ENCODE measurements around the gene NXPH3. TPM values are rescaled to one million over a fixed set of nuclear protein-coding genes. Genes with fewer than 3 reads are reported as not detected.

Gene NXPH3
- total and polyA plus RNA-seq, 2 experiments from 2014 or later: 0.30 to 1.4 TPM

DNA sequence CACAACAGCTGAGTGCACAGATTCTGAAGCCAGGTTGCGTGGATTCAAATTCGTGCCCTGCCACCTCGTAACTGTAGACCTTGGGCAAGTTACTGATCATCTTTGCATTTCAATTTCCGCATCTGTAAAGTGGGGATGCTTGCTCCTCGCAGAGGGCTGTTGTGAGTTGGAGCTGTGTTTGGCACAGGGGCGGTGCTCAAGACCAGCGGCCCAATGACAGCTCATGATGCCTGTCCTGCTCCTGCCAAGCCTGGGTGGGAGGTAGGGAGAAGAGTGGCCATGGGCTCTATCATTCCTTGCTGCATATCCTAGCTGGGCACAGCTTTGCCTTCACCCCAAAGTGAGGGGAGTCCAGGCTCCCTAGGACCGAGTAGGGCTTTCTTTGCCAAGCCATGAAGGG is 12.6 kb downstream of the NXPH3 start:
- Histone ChIP-seq H3K27me3 (replicated peaks; ENCODE audit: insufficient read depth) (no peaks in the 10 kb centered on the region), H3K4me1 (ENCODE audit: insufficient read depth) (peaks cover 15% of the 10 kb centered on the region), H3K4me2 (ENCODE audit: unreplicated experiment) (peak overlapping the region; percentile 12), H3F3A (ENCODE audit: insufficient read depth) (peaks cover 13% of the 10 kb centered on the region; the same call in 1 of the 2 replicates), H3K9me2 (ENCODE audit: insufficient read depth) (no peaks in the 10 kb centered on the region), H2AFZ (no peak overlapping the region), H3K4me3 (no peak overlapping the region), H3K36me3 (ENCODE audit: low read depth) (0 out of 2 replicates have a peak, but pooled peaks cover 6% of the 10 kb centered on the region), H3K79me2 (ENCODE audit: insufficient read depth) (no peaks in the 10 kb centered on the region), H3K9me3 (ENCODE audit: low read depth) (no peaks in the 10 kb centered on the region), H3K9ac (no peak overlapping the region), H4K20me1 (ENCODE audit: insufficient read depth) (no peaks in the 10 kb centered on the region), H3K27ac (0 out of 2 replicates have a peak overlapping the region, but pooled peaks have one; percentile 26)
- DNase-seq: peak; percentile 28
- 82 to 86% methylated on average over 8 of the region's 8 CpGs for WGBS, 2 experiments (ENCODE audit: low coverage in 1 of 2, low lambda C conversion rate in 2 of 2, missing lambda C conversion rate in 2 of 2)
- in situ Hi-C loops (cut with MboI): no loop called here
- no peak for TF ChIP-seq EZH2 (IDR thresholded peaks at IDR 0.05; ENCODE audit: insufficient read depth, poor library complexity, severe bottlenecking)

DNA sequence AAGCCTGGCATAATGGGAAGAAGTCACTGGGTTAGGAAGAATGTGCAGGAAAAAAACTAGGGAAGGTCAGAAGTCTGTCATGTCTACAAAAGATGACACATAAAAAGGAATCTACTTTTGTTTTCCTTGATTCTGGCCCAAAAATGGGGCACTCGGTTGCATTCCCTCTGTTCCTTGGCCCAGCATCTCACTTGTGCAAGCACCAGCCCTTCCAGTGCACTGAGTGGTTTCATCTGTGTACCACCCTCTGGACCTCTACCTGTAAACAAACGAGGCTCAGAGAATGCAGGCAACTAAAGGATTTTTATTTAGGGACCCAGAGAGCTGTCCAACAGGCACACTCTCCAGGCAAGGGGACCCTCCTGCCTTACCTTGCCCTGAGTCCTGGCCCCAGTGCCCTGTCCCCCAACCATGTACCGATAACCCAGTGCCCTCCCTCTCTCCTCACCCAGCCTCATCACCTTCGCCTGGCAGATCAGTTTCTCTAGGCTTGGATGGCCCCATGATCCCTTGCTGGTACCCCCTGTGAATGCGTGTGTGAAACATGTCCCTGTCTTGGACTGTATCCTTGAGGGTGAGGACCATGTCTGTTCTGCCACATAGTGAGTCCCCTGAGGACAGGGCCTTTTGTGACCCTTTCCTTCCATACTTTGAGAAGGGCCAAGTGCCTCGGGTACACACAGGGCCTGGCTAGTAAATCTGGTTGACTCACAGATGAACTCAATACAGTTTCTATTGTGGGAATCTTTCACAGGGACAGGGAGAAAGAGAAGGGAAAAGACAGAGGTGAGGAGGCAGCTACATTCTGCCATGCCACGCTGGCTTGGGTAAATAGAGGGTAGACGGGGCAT is 13.3 kb downstream of the NXPH3 start:
- DNase-seq: peak; percentile 88
- Histone ChIP-seq H3K79me2 (ENCODE audit: insufficient read depth) (no peaks in the 10 kb centered on the region), H2AFZ (no peak overlapping the region), H3K9ac (no peak overlapping the region), H3K4me1 (ENCODE audit: insufficient read depth) (peaks cover 15% of the 10 kb centered on the region), H3K27me3 (replicated peaks; ENCODE audit: insufficient read depth) (no peaks in the 10 kb centered on the region), H3K9me3 (ENCODE audit: low read depth) (no peaks in the 10 kb centered on the region), H4K20me1 (ENCODE audit: insufficient read depth) (no peaks in the 10 kb centered on the region), H3K4me2 (ENCODE audit: unreplicated experiment) (peak overlapping the region; percentile 12), H3K27ac (peak overlapping the region; percentile 26; the same call in 1 of the 2 replicates), H3K36me3 (ENCODE audit: low read depth) (0 out of 2 replicates have a peak, but pooled peaks cover 6% of the 10 kb centered on the region), H3F3A (ENCODE audit: insufficient read depth) (peaks cover 13% of the 10 kb centered on the region; the same call in 1 of the 2 replicates), H3K4me3 (no peak overlapping the region), H3K9me2 (ENCODE audit: insufficient read depth) (no peaks in the 10 kb centered on the region)
- TF ChIP-seq EZH2phosphoT487 (IDR thresholded peaks at IDR 0.05; ENCODE audit: insufficient read depth, low read depth): no peak
- no peak for TF ChIP-seq EZH2 (IDR thresholded peaks at IDR 0.05; ENCODE audit: insufficient read depth, poor library complexity, severe bottlenecking)
- in situ Hi-C loops (cut with MboI): no loop called here
- WGBS, 2 experiments (ENCODE audit: low coverage in 1 of 2, low lambda C conversion rate in 2 of 2, missing lambda C conversion rate in 2 of 2): 54 to 57% methylated on average over 8 of the region's 8 CpGs

DNA sequence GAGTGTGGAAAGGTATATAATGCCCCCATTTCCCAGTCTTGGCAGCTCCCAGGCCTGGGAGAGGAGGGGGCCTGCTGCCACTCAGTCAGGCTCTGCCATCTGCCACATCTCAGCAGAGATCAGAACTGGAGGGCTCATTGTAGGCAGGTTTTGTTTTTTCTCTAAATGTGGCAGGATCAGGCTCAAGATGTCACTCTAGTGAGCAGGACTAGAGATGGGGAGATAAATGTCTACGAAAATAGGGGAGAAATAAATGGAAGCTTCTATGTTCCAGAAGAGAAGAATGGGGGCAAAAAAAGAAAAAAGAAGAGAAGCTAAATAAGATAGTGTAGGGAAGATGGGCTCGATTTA is 13.9 kb downstream of the NXPH3 start:
- in situ Hi-C loops (cut with MboI): no loop called here
- H3K27ac ChIP-seq: peak overlapping the region; percentile 11; the same call in 1 of the 2 replicates
- WGBS, 2 experiments (ENCODE audit: low coverage in 1 of 2, low lambda C conversion rate in 2 of 2, missing lambda C conversion rate in 2 of 2): 73 to 74% methylated on average over 2 of the region's 2 CpGs
- H3K4me1 ChIP-seq (ENCODE audit: insufficient read depth): peaks cover 15% of the 10 kb centered on the region
- H3K27me3 ChIP-seq (replicated peaks; ENCODE audit: insufficient read depth): no peaks in the 10 kb centered on the region
- H3K9ac ChIP-seq: no peak overlapping the region
- H3K4me3 ChIP-seq: no peak overlapping the region
- no peaks in the 10 kb centered on the region for H4K20me1 ChIP-seq (ENCODE audit: insufficient read depth)
- no peaks in the 10 kb centered on the region for H3K9me3 ChIP-seq (ENCODE audit: low read depth)
- H3F3A ChIP-seq (ENCODE audit: insufficient read depth): peaks cover 13% of the 10 kb centered on the region; the same call in 1 of the 2 replicates
- no peak overlapping the region for H2AFZ ChIP-seq
- no peak for DNase-seq
- no peak for TF ChIP-seq EZH2phosphoT487 (IDR thresholded peaks at IDR 0.05; ENCODE audit: insufficient read depth, low read depth)
- no peak for TF ChIP-seq EZH2 (IDR thresholded peaks at IDR 0.05; ENCODE audit: insufficient read depth, poor library complexity, severe bottlenecking)
- H3K79me2 ChIP-seq (ENCODE audit: insufficient read depth): no peaks in the 10 kb centered on the region
- 0 out of 2 replicates have a peak, but pooled peaks cover 6% of the 10 kb centered on the region for H3K36me3 ChIP-seq (ENCODE audit: low read depth)
- no peak overlapping the region for H3K4me2 ChIP-seq (ENCODE audit: unreplicated experiment)
- no peaks in the 10 kb centered on the region for H3K9me2 ChIP-seq (ENCODE audit: insufficient read depth)

DNA sequence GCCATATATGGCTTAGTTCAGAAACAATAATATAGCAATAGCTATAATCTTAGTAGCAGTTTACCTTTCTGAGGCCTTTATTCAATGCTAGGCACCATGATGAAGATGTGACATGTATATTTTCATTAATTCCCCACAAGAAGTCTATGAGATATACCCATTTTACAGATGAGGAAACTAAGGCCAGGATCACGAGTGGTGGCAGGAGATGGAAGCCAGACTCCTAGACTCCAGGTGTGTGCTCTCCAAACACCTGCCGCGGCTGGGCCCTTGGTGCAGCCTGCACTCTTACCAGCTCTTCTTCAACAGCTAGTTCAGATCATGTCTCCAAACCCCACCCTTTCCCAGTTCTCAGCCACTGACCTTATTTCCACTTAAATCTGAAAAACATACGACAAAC is 15.2 kb downstream of the NXPH3 start:
- no peak overlapping the region for H3K4me3 ChIP-seq
- no peaks in the 10 kb centered on the region for H3K9me3 ChIP-seq (ENCODE audit: low read depth)
- no peak overlapping the region for H3K4me2 ChIP-seq (ENCODE audit: unreplicated experiment)
- H2AFZ ChIP-seq: no peak overlapping the region
- in situ Hi-C loops (cut with MboI): no loop called here
- no peak overlapping the region for H3K9ac ChIP-seq
- no peaks in the 10 kb centered on the region for H4K20me1 ChIP-seq (ENCODE audit: insufficient read depth)
- H3F3A ChIP-seq (ENCODE audit: insufficient read depth): peaks cover 13% of the 10 kb centered on the region; the same call in 1 of the 2 replicates
- no peak for TF ChIP-seq EZH2phosphoT487 (IDR thresholded peaks at IDR 0.05; ENCODE audit: insufficient read depth, low read depth)
- TF ChIP-seq EZH2 (IDR thresholded peaks at IDR 0.05; ENCODE audit: insufficient read depth, poor library complexity, severe bottlenecking): no peak
- H3K9me2 ChIP-seq (ENCODE audit: insufficient read depth): no peaks in the 10 kb centered on the region
- peaks cover 15% of the 10 kb centered on the region for H3K4me1 ChIP-seq (ENCODE audit: insufficient read depth)
- H3K36me3 ChIP-seq (ENCODE audit: low read depth): 0 out of 2 replicates have a peak, but pooled peaks cover 6% of the 10 kb centered on the region
- no peak overlapping the region for H3K27ac ChIP-seq
- no peaks in the 10 kb centered on the region for H3K27me3 ChIP-seq (replicated peaks; ENCODE audit: insufficient read depth)
- no peaks in the 10 kb centered on the region for H3K79me2 ChIP-seq (ENCODE audit: insufficient read depth)
- DNase-seq: no peak
- 94 to 96% methylated on average over 4 of the region's 4 CpGs for WGBS, 2 experiments (ENCODE audit: low coverage in 1 of 2, low lambda C conversion rate in 2 of 2, missing lambda C conversion rate in 2 of 2)
